Brain microvascular endothelial cell (primary cell): ENCODE measurements around the gene CUX1.

Experiments used
- DNase-seq: peaks from one replicate; pipeline ENCODE4 v3.0.0-alpha.2; 2020
- H3K27ac ChIP-seq: fragments of 250-450 bp; sonication (Bioruptor Pico); 2 replicates; pipeline ENCODE4 v1.5.1; 2020; ENCODE audit warnings: mild to moderate bottlenecking, moderate library complexity
- H3K27me3 ChIP-seq: fragments of 250-450 bp; sonication (Bioruptor Pico); replicated peaks from 2 replicates; pipeline ENCODE4 v1.5.1; 2020; ENCODE audit warnings: mild to moderate bottlenecking
- H3K36me3 ChIP-seq: fragments of 250-450 bp; sonication (Bioruptor Pico); replicated peaks from 2 replicates; pipeline ENCODE4 v1.5.1; 2020; ENCODE audit warnings: mild to moderate bottlenecking
- H3K4me3 ChIP-seq: 2 replicates; pipeline ENCODE4 v1.5.1; 2011; ENCODE audit warnings: low read depth, mild to moderate bottlenecking, control low read depth, low read length, moderate library complexity
- in situ Hi-C: cut with HindIII; loops from 2 replicates; pipeline ENCODE4 v1.10.0; 2017; ENCODE audit warnings: low sequenced_read_pairs, low pct_ligation_motif_present
- TF ChIP-seq, protein P1 (sequence below): IDR thresholded peaks from 2 replicates; pipeline ENCODE4 v1.5.1; 2011; ENCODE audit warnings: low read depth, mild to moderate bottlenecking, moderate library complexity, low read length, control low read depth, inconsistent platforms; ENCODE audit errors: missing control alignments

The CUX1 gene

DNA sequence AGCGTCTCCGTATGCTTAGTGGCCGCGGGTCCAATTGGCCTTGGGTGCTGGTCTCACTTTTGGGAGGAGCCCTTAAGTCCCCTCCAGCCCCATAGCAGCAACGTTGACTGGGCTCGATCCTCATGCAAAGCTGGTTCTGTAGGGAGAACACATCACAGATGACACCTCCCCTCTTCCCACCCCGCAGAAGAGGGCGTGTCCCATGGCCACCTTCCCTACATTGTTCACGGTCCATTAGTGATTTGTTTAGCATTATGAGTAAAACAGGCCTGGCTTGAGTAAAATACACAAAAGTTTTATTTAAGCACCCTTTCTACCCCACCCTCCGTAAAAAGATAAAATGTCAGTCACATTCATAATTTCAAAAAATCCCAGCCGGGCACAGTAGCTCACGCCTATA, 380.2 kb downstream of the CUX1 start:
- Histone ChIP-seq H3K27me3 (no peaks in the 10 kb centered on the region), H3K27ac (no peak overlapping the region), H3K4me3 (no peak overlapping the region), H3K36me3 (peaks cover 16% of the 10 kb centered on the region)
- in situ Hi-C loops, result no loop called here
- TF ChIP-seq, protein P1, sequence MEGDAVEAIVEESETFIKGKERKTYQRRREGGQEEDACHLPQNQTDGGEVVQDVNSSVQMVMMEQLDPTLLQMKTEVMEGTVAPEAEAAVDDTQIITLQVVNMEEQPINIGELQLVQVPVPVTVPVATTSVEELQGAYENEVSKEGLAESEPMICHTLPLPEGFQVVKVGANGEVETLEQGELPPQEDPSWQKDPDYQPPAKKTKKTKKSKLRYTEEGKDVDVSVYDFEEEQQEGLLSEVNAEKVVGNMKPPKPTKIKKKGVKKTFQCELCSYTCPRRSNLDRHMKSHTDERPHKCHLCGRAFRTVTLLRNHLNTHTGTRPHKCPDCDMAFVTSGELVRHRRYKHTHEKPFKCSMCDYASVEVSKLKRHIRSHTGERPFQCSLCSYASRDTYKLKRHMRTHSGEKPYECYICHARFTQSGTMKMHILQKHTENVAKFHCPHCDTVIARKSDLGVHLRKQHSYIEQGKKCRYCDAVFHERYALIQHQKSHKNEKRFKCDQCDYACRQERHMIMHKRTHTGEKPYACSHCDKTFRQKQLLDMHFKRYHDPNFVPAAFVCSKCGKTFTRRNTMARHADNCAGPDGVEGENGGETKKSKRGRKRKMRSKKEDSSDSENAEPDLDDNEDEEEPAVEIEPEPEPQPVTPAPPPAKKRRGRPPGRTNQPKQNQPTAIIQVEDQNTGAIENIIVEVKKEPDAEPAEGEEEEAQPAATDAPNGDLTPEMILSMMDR, result no peak
- no peak for DNase-seq

DNA sequence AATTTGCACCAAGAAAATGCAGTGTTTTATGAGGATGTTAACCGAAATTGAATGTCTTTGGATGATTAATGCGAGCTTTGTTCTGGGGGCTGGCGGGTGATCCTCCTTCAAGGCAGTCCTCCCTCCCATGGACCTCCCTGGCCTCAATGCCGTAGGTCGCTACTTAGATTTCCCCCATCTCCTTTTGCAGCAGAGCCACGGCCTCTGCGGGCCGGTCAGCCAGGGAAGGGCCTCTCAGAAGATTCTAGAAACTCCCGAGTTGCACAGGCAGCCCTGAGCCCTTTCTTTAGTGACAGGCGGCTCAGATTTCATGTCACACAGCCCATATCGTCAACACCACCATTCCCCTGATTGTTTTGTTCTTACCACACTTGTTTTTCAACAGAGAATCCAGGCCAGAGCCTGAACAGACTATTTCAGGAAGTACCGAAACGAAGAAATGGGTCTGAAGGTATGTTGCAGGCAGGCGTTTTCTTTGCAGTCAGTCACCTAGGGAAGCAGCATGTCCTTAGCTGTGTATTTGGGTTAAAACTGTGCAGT, 381.1 kb downstream of the CUX1 start:
- Histone ChIP-seq H3K27ac (no peak overlapping the region), H3K36me3 (peaks cover 16% of the 10 kb centered on the region), H3K4me3 (no peak overlapping the region), H3K27me3 (no peaks in the 10 kb centered on the region)
- in situ Hi-C loops, result no loop called here
- TF ChIP-seq, protein P1, result no peak
- no peak for DNase-seq

DNA sequence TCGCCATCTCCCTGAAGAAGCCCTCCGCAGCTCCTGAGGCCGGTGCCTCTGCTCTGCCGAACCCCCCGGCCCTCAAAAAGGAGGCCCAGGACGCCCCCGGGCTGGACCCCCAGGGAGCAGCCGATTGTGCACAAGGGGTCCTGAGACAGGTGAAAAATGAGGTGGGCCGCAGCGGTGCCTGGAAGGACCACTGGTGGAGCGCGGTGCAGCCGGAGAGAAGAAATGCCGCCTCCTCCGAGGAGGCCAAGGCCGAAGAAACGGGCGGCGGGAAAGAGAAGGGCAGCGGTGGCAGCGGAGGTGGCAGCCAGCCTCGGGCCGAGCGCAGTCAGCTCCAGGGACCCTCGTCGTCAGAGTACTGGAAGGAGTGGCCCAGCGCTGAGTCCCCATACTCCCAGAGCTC, 384.1 kb downstream of the CUX1 start:
- in situ Hi-C loops, result no loop called here
- H3K36me3 ChIP-seq, result peaks cover 25% of the 10 kb centered on the region
- TF ChIP-seq, protein P1, result no peak

DNA sequence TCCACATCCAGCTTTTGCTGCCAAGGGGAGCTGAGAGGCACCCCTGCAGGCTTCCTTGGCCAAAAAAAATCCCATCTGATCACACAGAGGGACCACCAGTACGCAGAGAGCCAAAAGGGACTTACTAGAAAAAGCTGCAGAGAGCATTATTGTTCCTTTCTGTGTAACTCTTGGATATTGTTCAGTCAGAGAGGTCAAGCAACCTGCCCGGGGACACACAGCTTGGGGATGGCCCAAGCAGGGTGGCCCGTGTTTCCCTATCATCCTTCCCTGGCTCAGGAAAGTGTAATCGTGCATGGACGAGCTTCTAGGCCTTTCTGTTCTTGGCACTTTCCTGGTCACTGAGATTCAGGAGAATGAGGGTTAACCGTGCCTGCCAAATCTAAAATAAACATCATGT, 385.1 kb downstream of the CUX1 start:
- TF ChIP-seq, protein P1, result no peak
- H3K27me3 ChIP-seq, result no peaks in the 10 kb centered on the region
- no peak overlapping the region for H3K4me3 ChIP-seq
- in situ Hi-C loops, result no loop called here
- H3K27ac ChIP-seq, result no peak overlapping the region
- H3K36me3 ChIP-seq, result peaks cover 19% of the 10 kb centered on the region
- DNase-seq, result no peak

More for the DNA sequence above, 384.1 kb downstream of the CUX1 start:
- DNase-seq, result no peak
- Histone ChIP-seq H3K27me3 (no peaks in the 10 kb centered on the region), H3K27ac (no peak overlapping the region), H3K4me3 (no peak overlapping the region)

DNA sequence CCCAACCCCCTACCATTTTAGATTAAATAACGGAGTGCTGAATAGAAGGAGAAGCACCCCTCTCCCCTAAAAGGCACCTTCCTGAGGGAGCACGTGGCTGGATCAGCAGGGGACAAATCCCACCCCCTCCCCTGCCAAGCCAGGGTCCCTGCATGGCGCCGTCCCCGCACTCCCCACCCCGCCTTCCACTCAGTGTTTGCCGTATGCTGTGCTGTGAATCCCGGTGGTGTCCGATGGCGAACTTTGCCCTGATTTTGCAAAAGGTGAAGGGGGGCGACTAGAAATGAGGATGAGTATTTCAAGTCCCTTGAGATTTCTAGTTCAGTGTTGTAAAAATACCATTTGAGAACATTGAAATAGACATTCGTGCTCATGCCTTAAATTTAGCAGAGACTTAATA, 385.8 kb downstream of the CUX1 start:
- TF ChIP-seq, protein P1, result no peak
- Histone ChIP-seq H3K4me3 (no peak overlapping the region), H3K27ac (no peak overlapping the region), H3K36me3 (peaks cover 19% of the 10 kb centered on the region), H3K27me3 (no peaks in the 10 kb centered on the region)
- DNase-seq, result no peak
- in situ Hi-C loops, result no loop called here

DNA sequence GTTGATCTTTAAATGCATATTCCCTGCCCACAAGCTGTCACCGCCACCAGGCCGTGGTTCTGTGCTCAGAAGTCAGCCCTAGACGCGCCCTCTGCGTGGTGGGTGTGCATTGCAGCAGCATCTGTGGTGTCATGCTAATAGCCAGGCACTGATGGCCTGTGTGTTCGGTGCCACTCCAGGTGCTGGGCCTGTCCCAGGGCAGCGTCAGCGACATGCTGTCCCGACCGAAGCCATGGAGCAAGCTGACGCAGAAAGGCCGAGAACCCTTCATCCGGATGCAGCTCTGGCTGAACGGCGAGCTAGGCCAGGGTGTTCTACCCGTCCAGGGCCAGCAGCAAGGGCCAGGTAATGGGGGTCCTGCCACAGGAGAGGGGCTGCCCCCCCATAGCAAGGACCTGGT, 386.8 kb downstream of the CUX1 start:
- in situ Hi-C loops, result no loop called here

More for the DNA sequence above, 386.8 kb downstream of the CUX1 start:
- H3K36me3 ChIP-seq, result peaks cover 19% of the 10 kb centered on the region
- TF ChIP-seq, protein P1, result no peak
- H3K27me3 ChIP-seq, result no peaks in the 10 kb centered on the region
- H3K4me3 ChIP-seq, result no peak overlapping the region
- H3K27ac ChIP-seq, result no peak overlapping the region
- no peak for DNase-seq
